Caki2 (cell line): ENCODE measurements around the gene ZNF581. TPM values are rescaled to one million over a fixed set of nuclear protein-coding genes. Genes with fewer than 3 reads are reported as not detected.

Source experiments
- DNase-seq: peaks from one replicate; pipeline ENCODE4 v3.0.0-alpha.2; 2015; ENCODE audit warnings: low read depth
- in situ Hi-C: cut with HindIII; loops from 2 replicates; pipeline ENCODE4 v1.10.0; 2016; ENCODE audit warnings: low sequenced_read_pairs, low pct_unique_long_range_greater_than_20kb, mixed read lengths
- total RNA-seq: library from RNA; depleted of rRNA; stranded (reverse); fragments of >200 nt; shearing (Covaris generic); gene quantifications from 2 replicates; pipeline ENCODE4 v1.2.3, GENCODE V29; 2014; ENCODE audit warnings: low replicate concordance

The ZNF581 gene
- total RNA-seq, 1 experiment from 2014 or later, result 23.3 TPM

- no peak for DNase-seq
- in situ Hi-C loops, result no loop called here
These were observed 38.0 kb downstream of the ZNF581 start for GRCh38 chr19:55681131-55682092.

- in situ Hi-C loops, result no loop called here
- DNase-seq, result no peak
These were observed 40.2 kb downstream of the ZNF581 start for GRCh38 chr19:55683449-55684261.

- in situ Hi-C loops, result no loop called here
- DNase-seq, result no peak
These were observed 41.7 kb downstream of the ZNF581 start for GRCh38 chr19:55684946-55685681.

GRCh38 chr19:55685776-55686175 lies 42.3 kb downstream of the ZNF581 start:
- DNase-seq, result no peak
- in situ Hi-C loops, result no loop called here

- in situ Hi-C loops, result no loop called here
- DNase-seq, result no peak
These were observed 43.0 kb downstream of the ZNF581 start for GRCh38 chr19:55686311-55687050.

- no peak for DNase-seq
- in situ Hi-C loops, result no loop called here
These were observed 44.1 kb downstream of the ZNF581 start for GRCh38 chr19:55687281-55688201.

GRCh38 chr19:55688422-55689218 lies 45.2 kb downstream of the ZNF581 start:
- in situ Hi-C loops, result no loop called here
- DNase-seq, result no peak

- in situ Hi-C loops, result no loop called here
- DNase-seq, result no peak
These were observed 46.1 kb downstream of the ZNF581 start for GRCh38 chr19:55689411-55690108.

GRCh38 chr19:55690109-55690768 lies 46.8 kb downstream of the ZNF581 start:
- in situ Hi-C loops, result no loop called here
- DNase-seq, result peak; percentile 72

- DNase-seq, result no peak
- in situ Hi-C loops, result no loop called here
These were observed 47.5 kb downstream of the ZNF581 start for GRCh38 chr19:55690769-55691545.

GRCh38 chr19:55691561-55692481 lies 48.4 kb downstream of the ZNF581 start:
- in situ Hi-C loops, result no loop called here
- DNase-seq, result no peak

GRCh38 chr19:55692681-55693081 lies 49.2 kb downstream of the ZNF581 start:
- no peak for DNase-seq

GRCh38 chr19:55693336-55693974 lies 50.0 kb downstream of the ZNF581 start:
- in situ Hi-C loops, result no loop called here
- no peak for DNase-seq

More at GRCh38 chr19:55692681-55693081, 49.2 kb downstream of the ZNF581 start:
- in situ Hi-C loops, result no loop called here
